Right lobe of liver (tissue), 6 donors: ENCODE results near the gene ATP2B3. TPM values are rescaled to one million over a fixed set of nuclear protein-coding genes. Genes with fewer than 3 reads are reported as not detected.

ENCODE experiments used
- ATAC-seq, 4 donors: fragments of 200-7000 bp; cut with Tn5 transposase; one replicate each; pipeline ENCODE4 v1.9.1; 2020; ENCODE audit warnings: mild to moderate bottlenecking in 4 of 4, moderate library complexity in 4 of 4
- DNase-seq, 3 donors: peaks; one replicate each; pipeline ENCODE4 v3.0.0-alpha.2; 2020
- H3K27ac ChIP-seq, 3 donors: fragments of 200-600 bp; one replicate each; pipeline ENCODE4 v1.8.0; 2022
- H3K27me3 ChIP-seq, 2 donors: fragments of 200-600 bp; one replicate each; pipeline ENCODE4 v1.8.0; 2022
- H3K36me3 ChIP-seq, 4 donors: fragments of 200-600 bp; sonication (generic) in 1 of 4; one replicate each; pipeline versions ENCODE4 v1.5.1 to v1.8.0; 2017 to 2022; ENCODE audit warnings: control low read depth in 1 of 4
- H3K4me1 ChIP-seq, 4 donors: fragments of 200-600 bp; sonication (generic) in 1 of 4; one replicate each; pipeline versions ENCODE4 v1.5.1 to v1.8.0; 2017 to 2022; ENCODE audit warnings: control low read depth in 1 of 4
- H3K4me3 ChIP-seq, 3 donors: fragments of 200-600 bp; one replicate each; pipeline ENCODE4 v1.8.0; 2022
- H3K9me3 ChIP-seq, 4 donors: fragments of 200-600 bp; sonication (generic) in 1 of 4; one replicate each; pipeline versions ENCODE4 v1.5.1 to v1.8.0; 2017 to 2022; ENCODE audit warnings: control low read depth in 1 of 4
- POLR2A ChIP-seq: fragments of 450-650 bp; IDR thresholded peaks from one replicate; pipeline ENCODE4 v1.6.1; 2017; ENCODE audit warnings: antibody characterized with exemption, mild to moderate bottlenecking
- WGBS: methylation state at CpG from one replicate; pipeline ENCODE4 v1.1.6; 2018; ENCODE audit warnings: low coverage, low lambda C conversion rate; ENCODE audit not compliant: insufficient coverage; ENCODE audit errors: missing lambda C conversion rate; 5-methylcytosine and 5-hydroxymethylcytosine counted together
- intact Hi-C, 2 donors: fragments of 100-400 bp; cut with DNase I; formaldehyde crosslinking; loops; one replicate each; pipeline versions ENCODE4 v1.11.2 to v1.14.1; 2022
- total RNA-seq, 6 experiments: library from RNA; depleted of rRNA in 2 of 6; stranded (reverse); fragments of >200 nt in 2 of 6; fragmentation: NEBNext Ultra II Directional in 3 of 6; extraction: Animal tissue kit (Norgen Biotek cat#: 25700) in 3 of 6; gene quantifications; one replicate each; pipeline versions ENCODE4 v1.1.0 to v1.2.4, GENCODE V29; 2016 to 2023
- TF ChIP-seq, protein P1 (sequence below), 4 donors: fragments of 200-600 bp in 3 of 4; fragments of 450-650 bp in 1 of 4; IDR thresholded peaks; one replicate each; pipeline versions ENCODE4 v1.5.1 to v1.8.0; 2016 to 2022; ENCODE audit warnings: antibody characterized with exemption in 4 of 4, mild to moderate bottlenecking in 2 of 4
- donor health status: DM: no; HTN: yes; CAD: no.
- donor health status: DM: no; HTN: no; CAD: no.
- donor health status: DM: no; HTN: no; CAD: no.
- donor health status: DM: no; HTN: yes; CAD: no.
- donor health status: DM: no; HTN: yes; CAD: no.

Gene ATP2B3
- total RNA-seq, 6 experiments from 2014 or later = 0.07 TPM; not detected in 5

DNA sequence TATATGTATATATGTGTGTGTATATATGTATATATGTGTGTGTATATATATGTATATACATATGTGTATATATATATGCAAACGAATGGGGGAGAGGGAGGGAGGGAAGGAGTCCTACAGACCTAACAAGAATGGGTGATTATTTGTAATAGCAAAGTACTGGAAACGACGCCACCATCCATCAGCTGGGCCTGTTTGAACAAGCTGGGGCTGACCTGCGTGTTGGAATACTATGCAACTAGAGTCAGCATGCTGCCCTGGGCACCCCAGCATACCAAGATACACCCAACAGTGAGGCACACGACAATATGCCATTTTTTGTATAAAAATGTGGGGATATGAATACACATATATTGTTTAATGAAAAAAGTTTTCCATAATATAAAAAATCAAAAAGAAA lies 103.1 kb downstream of the ATP2B3 start:
- WGBS = 79% methylated on average over 5 of the region's 5 CpGs

DNA sequence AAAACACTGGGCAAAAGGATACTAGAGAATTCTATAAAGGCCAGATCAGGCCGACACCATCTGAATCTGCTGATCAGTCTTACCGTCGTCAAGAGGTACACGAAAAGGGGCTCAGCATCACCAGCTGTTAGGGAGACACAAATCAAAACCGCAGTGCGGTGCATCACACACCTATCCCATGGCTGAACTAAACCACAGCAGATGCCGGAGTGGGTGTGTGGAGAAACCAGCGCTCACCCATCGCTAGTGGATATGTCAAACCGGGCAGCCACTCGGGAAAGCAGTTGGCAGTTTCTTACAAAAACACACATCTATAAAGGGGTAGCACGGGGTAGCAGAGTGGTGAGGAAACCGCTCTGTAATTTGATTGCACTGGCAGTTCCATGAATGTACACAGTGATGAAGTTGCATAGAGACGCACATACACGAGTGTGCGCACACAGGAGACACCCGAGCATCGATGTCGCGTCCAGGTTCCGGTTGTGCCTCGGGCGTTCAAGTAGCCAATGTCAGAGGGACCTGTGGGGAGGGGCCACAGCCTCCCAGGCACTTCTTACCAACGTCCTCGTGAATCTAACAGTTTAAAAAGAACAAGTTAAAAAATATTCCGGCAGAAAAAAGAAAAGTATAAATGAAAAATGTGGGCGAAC lies 104.6 kb downstream of the ATP2B3 start:
- Histone ChIP-seq H3K27me3 (no peaks in the 10 kb centered on the region), H3K27ac (peak overlapping the region in 2 of 3 donors; percentile 31 to 87), H3K9me3 (no peaks in the 10 kb centered on the region), H3K4me3 (peak overlapping the region in 2 of 3 donors; percentile 59 to 64), H3K36me3 (no peaks in the 10 kb centered on the region), H3K4me1 (no peaks in the 10 kb centered on the region)
- TF ChIP-seq POLR2A = no peak
- TF ChIP-seq, protein P1, sequence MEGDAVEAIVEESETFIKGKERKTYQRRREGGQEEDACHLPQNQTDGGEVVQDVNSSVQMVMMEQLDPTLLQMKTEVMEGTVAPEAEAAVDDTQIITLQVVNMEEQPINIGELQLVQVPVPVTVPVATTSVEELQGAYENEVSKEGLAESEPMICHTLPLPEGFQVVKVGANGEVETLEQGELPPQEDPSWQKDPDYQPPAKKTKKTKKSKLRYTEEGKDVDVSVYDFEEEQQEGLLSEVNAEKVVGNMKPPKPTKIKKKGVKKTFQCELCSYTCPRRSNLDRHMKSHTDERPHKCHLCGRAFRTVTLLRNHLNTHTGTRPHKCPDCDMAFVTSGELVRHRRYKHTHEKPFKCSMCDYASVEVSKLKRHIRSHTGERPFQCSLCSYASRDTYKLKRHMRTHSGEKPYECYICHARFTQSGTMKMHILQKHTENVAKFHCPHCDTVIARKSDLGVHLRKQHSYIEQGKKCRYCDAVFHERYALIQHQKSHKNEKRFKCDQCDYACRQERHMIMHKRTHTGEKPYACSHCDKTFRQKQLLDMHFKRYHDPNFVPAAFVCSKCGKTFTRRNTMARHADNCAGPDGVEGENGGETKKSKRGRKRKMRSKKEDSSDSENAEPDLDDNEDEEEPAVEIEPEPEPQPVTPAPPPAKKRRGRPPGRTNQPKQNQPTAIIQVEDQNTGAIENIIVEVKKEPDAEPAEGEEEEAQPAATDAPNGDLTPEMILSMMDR (IDR thresholded peaks at IDR 0.05) = no peak
- WGBS = 52% methylated on average over 24 of the region's 27 CpGs
- no peak for ATAC-seq
- peak in 1 of 3 donors; percentile 41 for DNase-seq
- intact Hi-C loops = no loop called here

More for the DNA sequence above, 103.1 kb downstream of the ATP2B3 start:
- no peak for ATAC-seq
- no peaks in the 10 kb centered on the region for H3K27me3 ChIP-seq
- TF ChIP-seq, protein P1 (IDR thresholded peaks at IDR 0.05) = no peak
- TF ChIP-seq POLR2A = no peak
- no peak overlapping the region for H3K27ac ChIP-seq
- peak in 1 of 3 donors; percentile 14 for DNase-seq
- intact Hi-C loops = no loop called here
- no peak overlapping the region for H3K4me3 ChIP-seq
- no peaks in the 10 kb centered on the region for H3K4me1 ChIP-seq
- no peaks in the 10 kb centered on the region for H3K9me3 ChIP-seq
- H3K36me3 ChIP-seq = no peaks in the 10 kb centered on the region

DNA sequence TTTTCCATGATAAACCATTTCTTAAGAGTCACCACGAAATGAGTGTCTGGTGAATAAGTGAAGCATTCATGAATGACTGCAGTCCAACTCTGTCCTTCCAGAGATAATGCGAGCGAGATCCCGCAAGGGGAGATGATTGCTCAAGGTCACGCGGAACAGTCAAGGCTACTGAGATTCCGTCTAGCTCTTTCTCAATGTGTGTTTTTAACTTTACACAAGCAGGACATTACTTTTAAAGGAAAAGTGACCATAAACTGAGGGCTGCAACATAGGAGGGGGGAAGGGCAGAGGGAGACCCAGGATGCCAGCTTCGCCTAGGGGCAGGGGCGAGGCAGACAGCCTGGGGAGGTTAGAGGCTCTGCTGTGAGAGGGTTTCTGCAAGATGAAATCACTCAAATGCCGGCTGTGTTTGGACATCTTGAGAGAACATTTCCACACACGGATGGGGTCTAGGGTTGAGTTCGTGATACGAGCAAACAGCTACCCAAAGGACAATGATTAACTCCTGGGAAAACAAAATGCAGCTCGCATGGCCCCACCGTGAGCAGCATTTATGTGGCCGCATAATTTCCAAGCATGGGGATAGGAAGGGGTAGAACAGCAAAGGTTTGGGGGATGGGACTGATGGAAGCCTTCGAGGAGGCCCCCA lies 105.3 kb downstream of the ATP2B3 start:
- Histone ChIP-seq H3K27me3 (no peaks in the 10 kb centered on the region), H3K27ac (peak overlapping the region in 2 of 3 donors; percentile 72 to 87), H3K36me3 (no peaks in the 10 kb centered on the region), H3K4me3 (peak overlapping the region in 2 of 3 donors; percentile 59 to 64), H3K9me3 (no peaks in the 10 kb centered on the region), H3K4me1 (peaks cover 0 to 5% (median 0%) of the 10 kb centered on the region in 4 donors)
- DNase-seq = peak; percentile 11 to 69 (median 53)
- intact Hi-C loops = no loop called here
- TF ChIP-seq, protein P1 (IDR thresholded peaks at IDR 0.05) = no peak
- TF ChIP-seq POLR2A = peak; percentile 28
- 45% methylated on average over 13 of the region's 17 CpGs for WGBS
- peak; percentile 24 to 48 (median 38) for ATAC-seq

DNA sequence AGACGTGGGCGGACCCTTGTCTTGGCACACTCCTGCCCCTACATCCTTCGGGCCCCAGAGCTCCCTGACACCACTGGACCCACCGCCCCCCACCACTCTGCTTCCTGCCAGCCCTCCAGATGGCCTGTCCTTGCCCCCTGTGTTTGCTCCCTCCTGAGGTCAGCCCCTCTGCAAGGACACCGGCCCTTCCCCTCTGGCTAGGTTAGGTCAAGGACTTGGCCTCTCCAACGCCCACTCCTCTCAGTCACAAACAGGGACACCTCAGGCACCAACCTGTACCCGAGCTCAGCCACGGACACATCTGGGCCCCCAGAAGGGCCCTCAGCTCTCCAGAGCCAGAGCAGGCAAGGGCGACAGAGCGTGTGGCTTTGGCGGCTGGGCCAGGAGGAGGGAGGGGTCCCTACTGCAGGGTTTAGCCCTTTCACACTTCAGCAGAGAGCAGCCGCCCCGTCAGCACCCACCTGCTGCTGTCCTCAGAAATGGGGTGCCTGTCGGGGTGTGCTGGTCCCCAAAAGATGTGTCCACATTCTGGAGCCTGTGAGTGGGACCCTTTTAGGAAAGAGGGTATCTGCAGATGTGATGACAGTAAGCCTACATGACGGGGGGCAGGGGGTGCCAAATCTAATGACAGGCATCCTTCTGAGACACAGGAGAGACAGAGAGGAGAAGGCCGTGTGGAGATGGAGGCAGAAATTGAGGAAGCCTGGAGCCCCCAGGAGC lies 106.0 kb downstream of the ATP2B3 start:
- peak in 2 of 3 donors; percentile 20 to 57 for DNase-seq
- WGBS = 50% methylated on average over 6 of the region's 16 CpGs
- Histone ChIP-seq H3K4me1 (peaks cover 0 to 10% (median 0%) of the 10 kb centered on the region in 4 donors), H3K27me3 (no peaks in the 10 kb centered on the region), H3K36me3 (no peaks in the 10 kb centered on the region), H3K9me3 (no peaks in the 10 kb centered on the region), H3K4me3 (peak overlapping the region in 2 of 3 donors; percentile 59 to 64), H3K27ac (peak overlapping the region; percentile 48 to 87 (median 72))
- intact Hi-C loops = no loop called here
- TF ChIP-seq, protein P1 (IDR thresholded peaks at IDR 0.05) = no peak
- peak; percentile 2 to 21 (median 6) for ATAC-seq
